GM18507 (cell line): ENCODE results near the gene TNS4.

Experiments used
- DNase-seq: peaks from one replicate; pipeline ENCODE4 v3.0.0; 2011; ENCODE audit warnings: low read depth; ENCODE audit not compliant: insufficient read length; ENCODE audit errors: extremely low spot score
- FAIRE-seq: peaks from 2 replicates; lab custom pipeline; 2011; peaks lifted over from hg19 to GRCh38; lab: Jason Lieb, UNC

Gene TNS4

GRCh38 chr17:40497695-40498094 lies 3.7 kb downstream of the TNS4 start:
- FAIRE-seq (no peak), DNase-seq (no peak)

DNA sequence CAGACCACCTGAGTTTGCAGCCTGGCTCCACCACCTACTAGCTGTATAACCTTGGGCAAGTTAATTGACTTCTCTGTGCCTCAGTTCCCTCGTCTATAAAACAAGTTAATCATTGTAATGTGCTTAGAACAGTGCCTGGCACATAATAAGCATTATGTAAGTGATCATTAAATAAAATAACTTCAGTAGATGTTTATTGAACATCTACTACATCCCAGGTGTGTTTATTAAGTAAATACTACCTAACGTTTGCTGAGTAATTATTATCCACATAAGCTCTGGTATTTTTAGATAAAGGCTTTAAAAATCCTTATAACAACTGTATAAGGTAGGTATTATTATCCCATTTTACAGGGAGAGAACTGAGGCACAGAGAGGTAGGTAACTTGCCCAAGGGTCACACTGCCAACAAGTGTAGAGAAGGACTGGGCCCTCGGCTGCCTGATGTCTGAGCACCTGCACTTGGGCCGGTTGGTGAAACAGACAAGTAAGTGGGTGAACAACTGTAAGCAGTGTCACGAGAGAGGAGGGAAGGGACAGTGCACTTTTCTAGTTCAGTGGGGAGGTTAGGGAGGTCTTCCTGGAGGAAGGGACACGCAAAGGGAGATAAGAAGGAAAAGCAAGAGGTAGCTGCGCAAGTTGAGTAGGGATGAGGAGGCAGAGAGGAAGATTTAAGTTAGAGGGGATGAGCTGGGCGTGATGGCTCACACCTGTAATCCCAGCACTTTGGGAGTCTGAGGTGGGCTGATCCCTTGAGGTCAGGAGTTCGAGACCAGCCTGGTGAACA lies 4.6 kb downstream of the TNS4 start:
- FAIRE-seq (no peak), DNase-seq (no peak)

DNA sequence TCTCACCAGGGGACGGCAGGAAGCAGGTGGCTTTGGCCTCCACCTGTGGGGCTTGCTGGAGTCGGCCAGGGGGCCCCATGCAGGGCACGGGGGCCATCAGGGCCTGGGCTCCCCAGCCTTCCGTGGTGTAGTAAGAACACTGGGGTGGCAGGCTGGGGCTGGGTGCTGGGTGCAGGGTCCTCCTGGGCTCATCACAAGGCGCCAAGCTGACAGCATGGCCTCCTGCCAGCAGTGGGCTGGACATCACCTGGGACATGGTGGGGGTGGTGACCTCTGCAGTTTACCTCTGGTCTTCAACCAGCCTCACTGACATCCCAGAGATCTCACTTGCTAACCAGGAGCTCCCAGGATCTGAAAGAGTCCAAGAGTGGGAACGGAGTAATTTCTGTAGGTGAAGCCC lies 5.3 kb downstream of the TNS4 start:
- FAIRE-seq, result no peak

GRCh38 chr17:40495140-40495539 lies 6.3 kb downstream of the TNS4 start:
- DNase-seq, result no peak
- no peak for FAIRE-seq

More for the DNA sequence above, 5.3 kb downstream of the TNS4 start:
- DNase-seq, result no peak

DNA sequence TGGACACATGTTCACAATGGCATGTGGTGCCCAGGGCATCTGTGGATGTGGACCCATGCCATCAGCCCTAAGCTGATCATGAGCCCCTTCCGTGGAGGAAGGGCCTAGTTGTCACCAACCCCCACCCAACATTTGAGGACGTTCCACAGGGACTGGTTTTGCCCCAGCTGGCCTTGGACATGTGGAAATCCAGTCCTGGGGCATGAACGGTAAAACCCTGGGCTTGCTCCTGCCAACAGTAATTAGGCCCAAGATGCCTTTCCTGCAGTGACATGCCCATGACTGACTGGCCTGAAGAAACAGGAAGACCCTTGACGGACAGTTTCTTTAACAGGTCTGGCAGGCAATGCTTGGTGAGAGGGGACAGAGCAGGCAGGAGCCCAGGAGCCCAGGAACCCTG lies 7.7 kb downstream of the TNS4 start:
- no peak for FAIRE-seq
- DNase-seq, result no peak

DNA sequence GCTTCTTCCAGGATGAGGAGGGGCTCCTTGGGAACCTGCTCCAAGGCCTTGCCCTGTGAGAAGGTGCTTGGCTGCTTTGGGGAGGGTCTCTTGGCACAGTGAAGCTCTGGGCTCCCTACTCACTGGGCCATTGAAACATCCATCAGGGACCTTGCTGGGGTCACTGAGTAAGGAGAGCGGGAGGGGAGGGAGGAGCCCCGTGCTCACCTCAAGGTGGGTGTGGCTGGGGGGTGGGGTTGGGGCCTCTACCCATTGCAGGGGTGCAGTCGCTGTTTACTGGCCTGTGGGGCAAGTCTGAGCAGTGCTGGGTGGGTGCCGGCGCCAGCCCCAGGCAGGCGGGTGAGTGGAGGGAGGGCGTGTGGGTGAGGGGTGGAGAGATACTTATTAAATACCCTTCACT lies 9.9 kb downstream of the TNS4 start:
- DNase-seq (no peak), FAIRE-seq (no peak)

DNA sequence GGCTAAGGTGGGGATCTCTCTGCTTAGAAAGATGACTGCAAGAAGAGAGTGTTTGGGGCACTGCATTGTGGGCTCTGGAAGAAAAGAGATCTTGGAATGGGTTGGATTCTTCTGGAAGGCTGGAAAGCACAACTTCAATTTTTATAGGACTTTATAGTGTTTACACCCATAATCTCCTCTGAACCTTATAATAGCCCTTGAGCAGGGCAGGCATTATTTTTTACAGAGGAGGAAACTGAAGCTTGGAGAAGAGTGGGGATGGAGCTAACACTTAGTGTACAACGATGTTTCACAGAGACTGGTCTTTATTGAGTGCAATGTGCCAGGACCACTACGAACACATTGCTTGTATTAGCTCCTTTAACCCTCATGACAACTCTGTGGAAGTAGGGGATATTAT lies 10.4 kb downstream of the TNS4 start:
- FAIRE-seq (peak; percentile 5), DNase-seq (no peak)

DNA sequence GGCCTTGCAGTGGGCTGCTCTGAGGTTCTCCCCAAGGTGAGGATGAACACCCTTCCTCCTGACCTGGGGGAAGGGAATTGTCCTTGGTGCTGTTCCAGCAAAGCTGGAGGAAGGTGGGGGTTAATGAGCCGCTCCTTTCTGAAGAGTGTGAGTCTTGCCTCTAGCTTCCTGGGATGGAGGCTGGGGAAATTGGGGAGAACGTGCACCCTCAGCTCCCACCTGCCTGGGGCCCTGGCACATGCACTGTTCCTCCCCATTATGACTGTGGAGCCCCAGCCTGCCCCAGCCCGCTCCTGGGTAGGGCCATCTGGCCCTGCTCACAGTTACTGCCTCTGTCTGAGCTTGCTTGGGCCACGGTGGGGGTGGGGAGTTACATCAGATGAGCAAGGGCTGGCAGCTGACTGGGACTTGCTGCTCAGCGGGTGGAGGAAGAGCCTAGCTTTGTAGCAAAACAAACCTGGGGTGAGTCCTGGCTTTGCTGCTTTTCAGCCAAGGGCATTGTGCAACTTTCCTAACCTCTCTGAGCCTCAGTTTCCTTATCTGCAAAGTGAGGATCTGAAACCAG lies 11.1 kb downstream of the TNS4 start:
- no peak for FAIRE-seq
- no peak for DNase-seq

DNA sequence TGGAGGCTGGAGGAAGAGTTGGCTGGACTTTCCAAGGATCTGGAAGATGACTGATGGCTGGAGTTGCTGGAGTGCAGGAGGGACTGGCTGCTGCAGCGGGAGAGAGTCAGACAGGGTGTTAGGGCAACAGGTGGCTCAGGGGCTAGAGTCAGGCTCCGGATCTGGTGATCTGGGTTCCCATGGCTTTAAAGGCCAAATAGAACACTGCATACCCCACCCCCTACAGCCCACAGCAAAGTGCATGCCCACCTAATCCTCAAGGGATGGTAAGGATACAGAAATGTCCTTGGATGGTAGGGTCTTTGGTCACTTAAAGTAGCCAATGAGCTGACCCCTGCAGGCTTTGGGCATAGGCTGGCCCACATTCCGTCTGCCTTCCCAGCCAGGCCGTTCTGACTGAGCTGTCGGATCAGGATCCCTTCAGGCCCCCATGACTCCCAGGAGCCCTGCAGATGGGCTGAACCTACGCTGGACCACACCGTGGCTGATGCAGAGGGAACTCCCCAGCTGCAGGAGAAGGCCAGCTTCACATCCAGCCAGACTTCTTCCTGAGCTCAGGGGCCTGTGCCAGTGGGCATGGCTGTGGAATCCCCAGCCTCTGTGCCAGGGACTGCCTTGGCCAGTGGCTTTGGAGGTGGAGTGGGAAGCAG lies 13.9 kb downstream of the TNS4 start:
- DNase-seq (no peak), FAIRE-seq (no peak)

DNA sequence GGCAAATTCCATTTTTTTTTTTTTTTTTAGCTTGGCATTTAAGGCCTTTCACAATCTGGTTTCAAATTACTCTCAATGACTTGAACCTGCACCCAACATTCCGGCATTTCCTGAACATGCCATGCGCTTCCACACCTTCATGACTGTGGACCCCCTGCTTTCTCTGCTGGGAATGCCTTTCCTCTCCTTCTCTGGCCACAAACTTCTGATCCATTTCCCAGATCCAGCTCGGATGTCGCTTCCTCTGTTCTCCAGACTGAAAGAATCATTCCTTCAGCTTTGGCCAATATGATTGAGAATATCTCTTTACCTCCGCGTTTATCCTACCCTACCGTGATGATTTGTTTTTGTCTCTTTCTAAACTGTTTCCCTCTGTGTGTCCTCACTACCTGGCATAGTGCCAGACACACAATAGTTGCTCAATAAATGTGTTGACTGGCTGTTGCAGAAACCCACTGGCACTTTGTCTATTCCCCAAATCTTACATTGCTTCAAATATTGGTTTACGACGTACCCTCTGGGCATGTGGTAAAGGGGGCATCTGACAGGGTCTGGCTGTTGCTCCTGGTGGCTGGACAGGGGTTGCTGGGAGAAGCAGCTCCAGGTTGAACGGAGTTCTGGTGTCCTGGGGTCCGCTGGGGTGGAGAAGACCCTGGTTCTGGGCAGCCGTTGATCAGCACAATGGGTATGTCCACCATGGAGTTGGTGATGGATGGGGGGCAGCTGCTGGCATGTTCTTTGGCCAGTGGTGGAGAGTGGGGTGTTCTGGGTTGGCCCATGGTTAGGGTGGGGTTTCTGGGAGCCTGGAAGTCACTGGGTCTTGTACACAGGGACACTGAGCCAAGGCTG lies 14.7 kb downstream of the TNS4 start:
- FAIRE-seq (no peak), DNase-seq (no peak)

GRCh38 chr17:40485851-40486521 lies 15.4 kb downstream of the TNS4 start:
- DNase-seq (no peak), FAIRE-seq (no peak)

DNA sequence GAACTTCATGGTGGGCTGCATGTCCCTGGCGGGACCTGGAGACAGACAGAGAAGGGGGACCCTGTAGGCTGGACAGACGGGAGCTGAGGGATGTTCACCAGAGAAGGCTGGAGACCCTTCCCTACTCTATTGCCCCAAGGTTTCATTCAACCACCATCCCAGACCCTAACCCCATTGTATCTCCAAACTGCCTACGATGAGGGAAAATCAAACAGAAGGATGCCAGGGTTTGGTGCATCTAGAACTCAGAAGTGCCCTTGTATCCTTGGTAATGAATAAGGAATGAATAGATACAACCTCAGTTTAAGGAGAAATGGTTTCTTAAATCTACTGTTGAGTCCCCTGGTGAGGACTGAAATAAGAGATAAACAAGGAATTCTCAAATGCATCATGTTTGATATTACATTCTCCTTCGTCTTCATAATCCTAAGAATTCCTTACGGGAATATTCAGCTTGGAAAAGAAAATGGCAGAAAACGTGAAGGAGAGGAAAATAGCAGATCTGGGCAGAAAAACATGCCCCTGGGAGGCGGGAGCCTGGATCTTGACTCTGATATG lies 16.4 kb downstream of the TNS4 start:
- DNase-seq, result no peak
- FAIRE-seq, result no peak

DNA sequence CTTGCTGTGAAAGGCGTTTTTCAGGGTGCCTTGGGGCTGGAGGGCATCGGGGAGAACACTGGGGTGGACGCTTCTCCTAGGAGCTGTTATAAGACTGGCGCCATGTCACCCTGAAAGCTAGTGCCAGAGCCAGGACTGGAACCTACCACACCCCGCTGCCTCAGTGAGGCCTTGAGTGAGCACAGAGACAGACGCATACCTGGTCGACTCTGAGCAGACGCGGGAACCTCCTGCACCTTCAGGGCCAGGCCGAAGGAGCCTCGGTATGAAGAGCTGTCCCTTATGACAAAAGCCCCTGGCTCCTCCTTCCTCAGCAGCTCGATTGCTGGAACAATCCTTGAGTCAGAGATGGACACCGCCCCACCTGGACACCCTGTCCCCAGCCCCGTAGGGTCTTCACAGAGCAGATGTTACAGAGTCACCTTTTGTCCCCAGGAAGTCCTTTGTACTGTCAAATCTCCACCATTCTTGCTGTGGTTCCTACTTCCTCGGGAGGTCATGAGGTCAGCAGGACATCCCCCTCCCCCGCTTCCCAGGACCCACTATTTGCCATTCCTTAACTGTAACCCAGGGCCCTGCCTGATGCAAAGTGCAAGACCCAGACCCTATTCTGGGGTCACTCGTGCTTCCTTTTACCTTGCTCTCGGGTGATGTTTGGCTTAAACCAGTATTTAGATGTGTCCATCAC lies 17.0 kb downstream of the TNS4 start:
- DNase-seq, result no peak
- FAIRE-seq, result no peak

DNA sequence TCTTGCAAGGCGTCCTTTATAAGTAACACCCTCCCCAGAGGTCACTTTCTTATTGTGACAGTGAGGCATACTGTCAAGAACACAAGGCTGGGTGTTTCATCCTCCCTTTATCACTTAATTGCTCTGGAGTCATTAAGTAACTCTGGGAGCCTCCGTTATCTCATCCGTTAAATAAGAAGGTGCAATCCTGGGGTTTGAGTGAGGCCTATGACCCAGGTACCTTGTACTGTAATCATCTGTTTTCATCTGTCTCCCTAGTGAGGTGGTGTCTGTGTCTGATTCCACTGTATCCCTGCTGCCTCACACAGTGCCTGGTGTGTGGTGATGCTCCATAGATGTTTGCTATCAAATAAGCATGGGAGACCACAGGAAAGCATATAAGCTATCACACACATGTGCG lies 17.7 kb downstream of the TNS4 start:
- FAIRE-seq (no peak), DNase-seq (no peak)

DNA sequence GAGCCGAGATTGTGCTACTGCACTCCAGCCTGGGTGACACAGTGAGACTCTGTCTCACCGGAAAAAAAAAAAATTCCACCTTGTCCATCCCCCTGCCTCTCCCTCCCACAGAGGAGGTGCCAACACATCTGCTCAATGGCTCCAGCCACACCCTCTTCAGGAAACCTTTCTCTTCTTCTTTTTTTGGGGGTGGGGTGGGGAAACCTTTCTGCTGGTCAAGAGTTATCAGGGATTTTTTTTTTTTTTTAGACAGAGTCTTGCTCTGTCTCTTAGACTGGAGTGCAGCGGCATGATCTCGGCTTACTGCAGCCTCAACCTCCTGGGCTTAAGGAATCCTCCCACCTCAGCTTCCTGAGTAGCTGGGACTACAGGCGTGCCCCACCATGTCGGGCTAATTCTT lies 18.7 kb downstream of the TNS4 start:
- FAIRE-seq, result no peak
- DNase-seq, result no peak

DNA sequence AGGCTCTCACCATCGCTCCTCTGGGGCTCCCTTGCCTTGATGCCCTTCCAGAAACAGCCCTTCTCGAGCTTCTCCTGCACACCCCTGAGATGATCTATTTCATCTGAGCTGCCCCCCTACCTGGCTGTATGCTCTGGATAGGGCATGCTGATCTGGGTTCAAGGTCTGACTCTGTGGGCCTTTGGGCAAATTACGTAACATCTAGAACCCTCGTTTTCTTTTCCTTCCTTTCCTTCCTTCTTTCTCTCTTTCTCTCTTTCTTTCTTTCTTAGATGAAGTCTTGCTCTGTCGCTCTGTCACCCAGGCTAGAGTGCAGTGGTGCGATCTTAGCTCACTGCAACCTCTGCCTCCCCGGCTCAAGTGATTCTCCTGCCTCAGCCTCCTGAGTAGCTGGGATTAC lies 20.3 kb downstream of the TNS4 start:
- FAIRE-seq, result no peak

DNA sequence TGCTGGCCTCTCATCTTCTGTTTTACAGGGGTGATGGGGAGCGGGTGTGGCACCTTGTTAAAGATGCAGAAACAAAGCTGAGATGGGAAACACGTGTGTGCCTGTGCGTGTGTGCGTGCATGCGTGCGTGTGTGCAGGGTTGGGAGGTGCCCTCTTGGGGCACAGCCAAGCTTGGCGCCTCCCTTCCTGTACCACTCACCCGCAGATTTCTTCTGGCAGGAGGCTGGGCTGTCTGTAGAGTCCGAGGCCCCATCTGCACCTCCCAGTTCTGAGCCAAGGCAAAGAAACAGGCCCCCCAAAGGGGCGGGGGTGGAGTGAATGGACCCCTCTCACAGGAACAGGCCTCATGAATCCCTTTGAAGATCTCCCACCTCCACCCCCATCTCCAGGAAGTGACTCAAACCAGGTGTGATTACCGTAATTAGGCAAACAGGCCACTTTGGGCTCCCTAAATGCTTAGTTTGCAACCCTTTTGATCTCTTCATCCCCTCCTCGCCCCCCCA lies 20.9 kb downstream of the TNS4 start:
- FAIRE-seq (peak; percentile 73), DNase-seq (peak; percentile 40)

More for the DNA sequence above, 20.3 kb downstream of the TNS4 start:
- DNase-seq, result no peak

GRCh38 chr17:40479754-40480480 lies 21.5 kb downstream of the TNS4 start:
- DNase-seq (no peak), FAIRE-seq (no peak)
